ENCODE results near the gene PPP2R5C.

PPP2R5C gene

GRCh38 chr14:101834800-101835547, 73.5 kb downstream of the PPP2R5C start:
- FAIRE-seq = no peak

DNA sequence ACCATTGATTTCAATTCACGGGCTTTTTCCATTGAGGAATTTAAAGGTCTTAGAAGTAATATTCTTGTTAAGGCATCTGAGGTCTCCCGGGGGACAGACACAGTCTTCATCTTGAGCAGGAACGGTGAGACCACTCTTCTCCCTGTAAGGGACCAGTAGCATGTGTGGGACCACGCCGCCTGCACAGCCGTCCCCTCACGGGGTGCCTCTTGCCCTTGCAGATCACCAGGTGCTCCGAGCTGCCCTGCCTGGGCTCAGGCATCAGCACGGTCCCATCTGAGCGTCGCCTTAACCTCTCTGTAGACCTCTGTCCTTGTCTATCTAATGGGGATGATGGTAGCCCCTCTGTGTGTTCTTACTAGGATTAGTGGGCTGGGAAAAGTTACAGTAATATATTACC, 74.1 kb downstream of the PPP2R5C start:
- FAIRE-seq (no peak), DNase-seq (ENCODE audit: insufficient read length, low spot score) (no peak)
- no peak for TF ChIP-seq POU2F2 (IDR thresholded peaks at IDR 0.05; ENCODE audit: low read depth, low read length)
- no peak for TF ChIP-seq POLR2AphosphoS5 (IDR thresholded peaks at IDR 0.05; ENCODE audit: low read depth, low read length)
- no peak for TF ChIP-seq SPI1 (IDR thresholded peaks at IDR 0.05; ENCODE audit: low read depth, low read length)
- no peak for TF ChIP-seq POLR2A (IDR thresholded peaks at IDR 0.05; ENCODE audit: low read depth, low read length)
- no peak for TF ChIP-seq TAF1 (IDR thresholded peaks at IDR 0.05; ENCODE audit: low read depth, low read length)
- no peak for TF ChIP-seq PAX5 (IDR thresholded peaks at IDR 0.05; ENCODE audit: insufficient read depth, low read length, severe bottlenecking)

More at GRCh38 chr14:101834800-101835547, 73.5 kb downstream of the PPP2R5C start:
- DNase-seq (ENCODE audit: insufficient read length, low spot score) = no peak
- TF ChIP-seq POLR2AphosphoS5 (IDR thresholded peaks at IDR 0.05; ENCODE audit: low read depth, low read length) (peak; percentile 23; the same call in 1 of the 2 replicates), POU2F2 (IDR thresholded peaks at IDR 0.05; ENCODE audit: low read depth, low read length) (no peak), POLR2A (IDR thresholded peaks at IDR 0.05; ENCODE audit: low read depth, low read length) (0 out of 2 replicates have a peak, but pooled peaks have one; percentile 52)

GRCh38 chr14:101836135-101836534, 74.6 kb downstream of the PPP2R5C start:
- DNase-seq (ENCODE audit: insufficient read length, low spot score) = no peak
- TF ChIP-seq POLR2AphosphoS5 (IDR thresholded peaks at IDR 0.05; ENCODE audit: low read depth, low read length) = no peak
- no peak for TF ChIP-seq PAX5 (IDR thresholded peaks at IDR 0.05; ENCODE audit: insufficient read depth, low read length, severe bottlenecking)
- TF ChIP-seq SPI1 (IDR thresholded peaks at IDR 0.05; ENCODE audit: low read depth, low read length) = no peak
- no peak for TF ChIP-seq TAF1 (IDR thresholded peaks at IDR 0.05; ENCODE audit: low read depth, low read length)
- no peak for TF ChIP-seq POU2F2 (IDR thresholded peaks at IDR 0.05; ENCODE audit: low read depth, low read length)
- no peak for TF ChIP-seq POLR2A (IDR thresholded peaks at IDR 0.05; ENCODE audit: low read depth, low read length)
- FAIRE-seq = no peak

DNA sequence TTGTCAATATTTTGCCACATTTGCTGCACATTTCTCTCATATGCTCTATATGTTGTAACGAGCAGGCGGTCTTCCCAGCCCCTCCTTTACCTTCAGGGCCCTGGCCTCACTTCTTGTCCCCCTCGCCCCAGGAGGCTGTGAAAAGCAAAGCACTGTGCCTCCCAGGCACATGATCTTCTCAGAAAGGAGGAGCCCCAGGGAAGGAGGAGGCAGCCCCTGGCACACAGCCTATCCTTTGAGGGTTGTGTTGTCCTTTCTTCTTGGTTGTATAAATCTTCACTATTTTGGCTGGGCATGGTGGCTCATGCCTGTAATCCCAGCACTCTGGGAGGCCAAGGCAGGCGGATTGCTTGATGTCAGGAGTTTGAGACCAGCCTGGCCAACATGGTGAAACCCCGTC, 77.0 kb downstream of the PPP2R5C start:
- TF ChIP-seq POLR2A (IDR thresholded peaks at IDR 0.05; ENCODE audit: low read depth, low read length) (no peak), SPI1 (IDR thresholded peaks at IDR 0.05; ENCODE audit: low read depth, low read length) (no peak), POU2F2 (IDR thresholded peaks at IDR 0.05; ENCODE audit: low read depth, low read length) (no peak), POLR2AphosphoS5 (IDR thresholded peaks at IDR 0.05; ENCODE audit: low read depth, low read length) (no peak; the same call in 1 of the 2 replicates), TAF1 (IDR thresholded peaks at IDR 0.05; ENCODE audit: low read depth, low read length) (no peak), PAX5 (IDR thresholded peaks at IDR 0.05; ENCODE audit: insufficient read depth, low read length, severe bottlenecking) (no peak)
- DNase-seq (ENCODE audit: insufficient read length, low spot score) = no peak
- FAIRE-seq = no peak

DNA sequence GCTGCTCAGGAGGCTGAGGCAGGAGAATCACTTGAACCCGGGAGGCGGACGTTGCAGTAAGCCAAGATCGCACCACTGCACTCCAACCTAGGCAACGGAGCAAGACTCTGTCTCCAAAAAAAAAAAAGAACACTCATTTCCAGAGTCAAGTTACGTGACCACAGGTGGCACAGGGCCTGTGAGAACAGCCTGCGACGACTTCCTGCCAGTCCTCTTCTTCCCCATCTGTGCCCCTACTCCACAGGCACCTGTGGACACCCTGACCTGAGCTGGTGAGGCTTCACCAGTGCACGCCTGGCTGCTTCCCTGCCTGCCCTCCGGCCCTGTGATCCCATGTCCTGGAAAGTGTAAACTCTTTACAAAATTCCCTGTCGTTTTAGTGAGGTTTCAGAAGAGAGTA, 77.7 kb downstream of the PPP2R5C start:
- FAIRE-seq (peak; percentile 96), DNase-seq (ENCODE audit: insufficient read length, low spot score) (no peak)
- peak; percentile 51 for TF ChIP-seq SPI1 (IDR thresholded peaks at IDR 0.05; ENCODE audit: low read depth, low read length)
- no peak for TF ChIP-seq TAF1 (IDR thresholded peaks at IDR 0.05; ENCODE audit: low read depth, low read length)
- no peak for TF ChIP-seq PAX5 (IDR thresholded peaks at IDR 0.05; ENCODE audit: insufficient read depth, low read length, severe bottlenecking)
- TF ChIP-seq POU2F2 (IDR thresholded peaks at IDR 0.05; ENCODE audit: low read depth, low read length) = peak; percentile 64; the same call in 1 of the 2 replicates
- TF ChIP-seq POLR2A (IDR thresholded peaks at IDR 0.05; ENCODE audit: low read depth, low read length) = peak; percentile 39; the same call in 1 of the 2 replicates
- peak; percentile 63; the same call in 1 of the 2 replicates for TF ChIP-seq POLR2AphosphoS5 (IDR thresholded peaks at IDR 0.05; ENCODE audit: low read depth, low read length)

- FAIRE-seq = no peak
- DNase-seq (ENCODE audit: insufficient read length, low spot score) = no peak
- TF ChIP-seq POLR2A (IDR thresholded peaks at IDR 0.05; ENCODE audit: low read depth, low read length) (no peak), POLR2AphosphoS5 (IDR thresholded peaks at IDR 0.05; ENCODE audit: low read depth, low read length) (peak; percentile 11; the same call in 1 of the 2 replicates), PAX5 (IDR thresholded peaks at IDR 0.05; ENCODE audit: insufficient read depth, low read length, severe bottlenecking) (no peak), TAF1 (IDR thresholded peaks at IDR 0.05; ENCODE audit: low read depth, low read length) (no peak), POU2F2 (IDR thresholded peaks at IDR 0.05; ENCODE audit: low read depth, low read length) (no peak)
These were observed 78.2 kb downstream of the PPP2R5C start for GRCh38 chr14:101839661-101840060.

DNA sequence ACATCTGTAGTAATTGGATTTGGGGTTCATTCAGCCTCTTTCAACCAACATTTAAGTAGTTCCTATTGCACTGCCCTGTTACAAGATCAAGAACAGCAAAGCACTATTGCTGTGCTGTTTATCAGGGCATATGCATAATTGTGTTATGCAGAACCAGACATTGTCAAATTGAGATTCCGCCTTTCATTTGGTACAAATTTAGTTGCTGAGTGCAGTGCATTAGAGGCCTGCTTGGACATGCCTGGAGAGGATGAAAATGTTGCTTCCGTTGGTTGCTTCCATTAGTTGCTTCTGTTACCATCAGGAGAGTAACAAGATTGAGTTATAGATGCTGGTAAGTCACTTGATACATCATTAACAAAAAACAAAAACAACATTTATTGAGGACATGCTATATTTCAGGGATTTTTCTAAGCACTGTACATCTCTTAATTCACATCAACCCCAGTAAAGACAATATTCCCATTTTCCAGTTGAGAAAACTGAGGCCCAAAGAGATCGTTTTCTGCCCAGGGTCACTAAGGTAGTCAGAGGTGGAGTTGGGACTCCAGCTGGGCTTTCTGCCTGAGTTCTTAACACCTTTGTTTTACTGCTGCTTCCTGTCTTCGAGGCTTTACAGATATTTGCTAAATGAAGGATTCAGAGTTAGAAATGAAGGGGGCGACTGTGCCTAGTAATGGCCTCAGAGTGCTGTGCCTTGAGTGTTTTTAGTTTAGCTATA, 79.3 kb downstream of the PPP2R5C start:
- FAIRE-seq (peak; percentile 20), DNase-seq (ENCODE audit: insufficient read length, low spot score) (no peak)
- TF ChIP-seq TAF1 (IDR thresholded peaks at IDR 0.05; ENCODE audit: low read depth, low read length) (no peak), PAX5 (IDR thresholded peaks at IDR 0.05; ENCODE audit: insufficient read depth, low read length, severe bottlenecking) (no peak), POLR2A (IDR thresholded peaks at IDR 0.05; ENCODE audit: low read depth, low read length) (no peak), SPI1 (IDR thresholded peaks at IDR 0.05; ENCODE audit: low read depth, low read length) (no peak), POLR2AphosphoS5 (IDR thresholded peaks at IDR 0.05; ENCODE audit: low read depth, low read length) (no peak), POU2F2 (IDR thresholded peaks at IDR 0.05; ENCODE audit: low read depth, low read length) (no peak)

- no peak for TF ChIP-seq TAF1 (IDR thresholded peaks at IDR 0.05; ENCODE audit: low read depth, low read length)
- no peak for TF ChIP-seq SPI1 (IDR thresholded peaks at IDR 0.05; ENCODE audit: low read depth, low read length)
- TF ChIP-seq POU2F2 (IDR thresholded peaks at IDR 0.05; ENCODE audit: low read depth, low read length) = no peak
- TF ChIP-seq PAX5 (IDR thresholded peaks at IDR 0.05; ENCODE audit: insufficient read depth, low read length, severe bottlenecking) = no peak
- TF ChIP-seq POLR2A (IDR thresholded peaks at IDR 0.05; ENCODE audit: low read depth, low read length) = no peak
- TF ChIP-seq POLR2AphosphoS5 (IDR thresholded peaks at IDR 0.05; ENCODE audit: low read depth, low read length) = no peak
- FAIRE-seq (no peak), DNase-seq (ENCODE audit: insufficient read length, low spot score) (no peak)
These were observed 81.5 kb downstream of the PPP2R5C start for GRCh38 chr14:101843038-101843437.

GRCh38 chr14:101843665-101844064, 82.2 kb downstream of the PPP2R5C start:
- no peak for DNase-seq (ENCODE audit: insufficient read length, low spot score)
- TF ChIP-seq SPI1 (IDR thresholded peaks at IDR 0.05; ENCODE audit: low read depth, low read length) (peak; percentile 90), POU2F2 (IDR thresholded peaks at IDR 0.05; ENCODE audit: low read depth, low read length) (no peak), POLR2AphosphoS5 (IDR thresholded peaks at IDR 0.05; ENCODE audit: low read depth, low read length) (no peak), POLR2A (IDR thresholded peaks at IDR 0.05; ENCODE audit: low read depth, low read length) (no peak)
- FAIRE-seq = peak; percentile 95
